ENCODE results near the gene LINGO3.

DNA sequence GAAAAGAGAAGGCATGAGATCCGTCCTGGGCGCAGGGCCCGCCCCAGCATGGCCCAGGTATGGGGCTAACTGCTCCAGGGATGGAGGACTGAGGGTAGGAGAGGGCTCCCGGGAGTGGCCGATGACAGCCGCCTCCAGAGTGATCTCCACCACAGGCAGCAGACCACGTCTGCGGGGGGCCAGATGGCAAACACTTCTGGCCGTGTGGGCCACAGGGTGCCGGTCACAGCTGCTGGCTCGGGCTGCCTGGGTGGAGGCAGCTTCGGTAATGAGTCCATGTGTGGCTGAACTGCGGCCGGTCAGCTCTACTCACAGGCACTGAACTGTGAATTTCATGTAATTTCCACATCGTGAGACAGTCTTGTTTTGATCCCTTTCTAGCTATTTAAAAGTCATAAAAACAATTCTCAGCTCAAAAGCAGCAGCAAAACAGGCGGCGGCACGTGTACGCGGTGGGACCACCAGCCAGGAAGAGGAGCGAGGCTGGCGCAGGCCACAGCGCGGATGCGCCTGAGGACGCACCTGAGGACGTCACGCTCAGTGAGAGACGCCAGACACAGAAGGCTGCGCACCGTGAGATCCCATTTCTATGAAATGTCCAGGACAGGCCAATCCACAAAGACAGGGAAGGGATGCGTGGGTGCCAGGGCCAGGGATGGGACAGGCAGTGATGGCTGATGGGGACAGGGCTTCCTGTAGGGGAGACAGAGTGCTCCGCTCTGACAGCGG lies 16.4 kb upstream of the LINGO3 start:
- TF ChIP-seq CTCF (IDR thresholded peaks at IDR 0.05) (no peak), POLR2AphosphoS5 (IDR thresholded peaks at IDR 0.05; ENCODE audit: insufficient read depth in 1 of 2, low read depth in 1 of 2) (no peak), POLR2A (IDR thresholded peaks at IDR 0.05) (no peak)
